ENCODE data around the gene SPACA7.
A peak's percentile ranks its signal among the peaks of the same experiment; 100 is the strongest.
"Not testable (repeated sequence)": the region's sequence is repeated elsewhere in the genome, so short reads cannot be mapped to it uniquely, and the experiment has no call there.

SPACA7 gene

DNA sequence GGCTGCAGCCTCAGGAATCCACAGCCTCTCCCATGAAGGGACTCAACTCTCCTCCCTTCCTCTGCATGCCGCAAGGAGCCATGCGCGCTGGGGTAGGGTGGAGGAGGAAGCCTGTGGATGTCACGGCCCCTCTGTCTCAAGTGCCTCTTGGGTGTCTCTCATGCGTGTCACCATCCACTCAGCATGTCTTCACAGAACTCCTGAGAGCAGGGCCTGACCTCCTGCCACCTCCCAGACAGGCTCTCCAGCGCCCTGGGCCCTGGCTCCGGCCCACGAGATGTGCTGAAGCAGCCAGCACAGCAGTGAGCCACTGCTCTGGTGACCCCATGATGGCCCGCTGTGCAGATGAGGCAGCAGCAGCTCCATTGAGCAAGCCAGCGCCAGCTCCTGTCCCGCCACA lies 25.9 kb upstream of the SPACA7 start:
- no peak for DNase-seq (ENCODE audit: low spot score)

GRCh38 chr13:112351825-112352224 lies 24.3 kb upstream of the SPACA7 start:
- DNase-seq (ENCODE audit: low spot score), result no peak

GRCh38 chr13:112353856-112354255 lies 22.3 kb upstream of the SPACA7 start:
- DNase-seq (ENCODE audit: low spot score), result no peak

GRCh38 chr13:112354330-112355273 lies 21.6 kb upstream of the SPACA7 start:
- no peak for DNase-seq (ENCODE audit: low spot score)

DNA sequence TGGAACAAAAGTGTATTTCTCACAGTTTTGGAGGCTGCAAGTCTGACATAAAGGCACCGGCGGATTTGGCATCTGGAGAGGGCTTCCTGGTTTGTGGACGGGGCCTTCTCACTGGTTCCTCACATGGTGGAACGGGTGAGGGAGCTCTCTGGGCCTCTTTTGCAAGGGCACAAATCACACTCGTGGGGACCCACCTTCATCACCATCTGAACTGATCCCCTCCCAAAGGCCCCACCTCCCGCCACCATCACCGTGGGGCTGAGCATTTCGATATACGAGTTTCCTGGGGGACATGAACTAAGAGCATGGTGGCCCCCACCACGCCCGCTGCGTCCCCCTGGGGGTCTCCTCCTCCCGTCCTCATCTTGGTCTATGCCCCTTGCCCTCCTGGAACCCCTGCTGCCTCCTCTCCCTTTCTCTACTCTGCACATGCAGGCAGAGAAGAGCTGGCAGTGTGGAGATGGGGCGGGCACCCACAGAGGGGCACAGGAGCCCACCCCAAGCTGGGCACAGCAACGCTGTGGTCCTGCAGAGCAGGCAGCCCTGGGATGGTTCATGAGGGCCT lies 20.8 kb upstream of the SPACA7 start:
- no peak for DNase-seq (ENCODE audit: low spot score)

DNA sequence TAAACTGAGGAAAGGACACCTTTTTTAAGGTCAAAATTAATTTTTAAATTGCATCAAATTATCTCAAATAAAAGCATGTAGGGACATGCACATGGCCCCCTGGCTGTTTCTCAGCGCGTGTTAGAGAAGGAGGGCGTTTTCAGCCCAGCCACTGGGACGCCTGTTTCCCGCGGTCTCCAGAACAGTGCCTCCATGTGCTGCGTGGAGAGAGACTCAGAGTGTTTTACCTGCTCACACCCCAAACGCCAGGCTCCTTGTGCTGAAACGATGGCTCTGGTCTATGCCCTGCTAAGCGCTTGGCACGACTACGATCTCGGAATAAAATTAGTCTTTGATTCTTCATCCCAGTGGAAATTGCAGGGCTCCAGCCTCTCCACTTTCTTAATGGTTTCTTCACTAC lies 20.0 kb upstream of the SPACA7 start:
- DNase-seq (ENCODE audit: low spot score), result no peak

DNA sequence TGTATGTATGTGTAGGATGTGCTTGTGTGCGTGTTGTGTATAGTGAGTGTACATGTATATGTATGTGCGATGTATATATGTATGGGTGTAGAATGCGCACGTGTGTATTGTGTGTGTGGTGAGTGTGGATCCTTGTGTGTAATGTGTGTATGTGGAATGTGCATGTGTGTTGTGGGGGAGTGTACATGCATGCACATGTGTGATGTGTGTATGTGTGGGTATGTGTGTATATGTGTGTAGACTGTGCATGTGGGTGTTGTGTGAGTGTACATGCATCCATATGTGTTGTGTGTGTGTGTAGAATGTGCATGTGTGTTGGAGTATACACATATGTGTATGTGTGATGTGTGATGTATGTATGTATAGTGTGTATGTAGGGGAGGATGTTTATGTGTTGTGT lies 18.0 kb upstream of the SPACA7 start:
- DNase-seq (ENCODE audit: low spot score), result no peak

- no peak for DNase-seq (ENCODE audit: low spot score)
Measured at GRCh38 chr13:112362021-112362420, 14.1 kb upstream of the SPACA7 start.

DNA sequence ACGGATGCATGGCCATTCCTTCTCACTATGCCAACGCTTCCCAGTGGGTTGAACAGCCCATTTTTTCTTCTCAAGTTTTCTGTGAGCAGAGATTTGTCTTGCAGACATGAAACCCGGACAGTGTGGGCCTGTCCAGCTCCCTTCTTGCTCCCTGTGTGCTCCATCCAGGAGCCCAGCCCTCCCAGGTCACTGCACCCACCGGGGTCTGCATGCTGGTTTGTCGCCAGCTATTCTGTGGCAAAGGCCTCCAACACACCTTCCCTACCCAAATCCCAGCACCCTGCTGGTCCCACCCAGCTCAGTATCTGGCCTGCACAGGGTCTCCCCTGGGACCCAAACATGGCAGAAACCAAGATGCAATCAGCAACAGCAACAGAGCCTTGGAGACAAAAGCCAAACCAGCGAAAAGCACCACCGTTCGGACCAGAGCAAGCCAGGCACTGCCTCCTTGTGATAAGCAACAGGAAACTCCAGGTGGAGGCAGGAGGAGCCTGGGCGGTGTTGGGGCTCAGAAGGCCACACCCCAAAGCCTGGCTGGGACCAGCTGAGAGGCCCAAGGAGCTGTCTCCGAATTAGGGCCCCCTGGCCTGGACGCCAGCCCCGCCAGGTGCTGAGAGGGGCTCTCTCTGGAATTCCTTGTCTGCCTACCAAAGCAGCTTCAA lies 12.2 kb upstream of the SPACA7 start:
- no peak for DNase-seq (ENCODE audit: low spot score)

DNA sequence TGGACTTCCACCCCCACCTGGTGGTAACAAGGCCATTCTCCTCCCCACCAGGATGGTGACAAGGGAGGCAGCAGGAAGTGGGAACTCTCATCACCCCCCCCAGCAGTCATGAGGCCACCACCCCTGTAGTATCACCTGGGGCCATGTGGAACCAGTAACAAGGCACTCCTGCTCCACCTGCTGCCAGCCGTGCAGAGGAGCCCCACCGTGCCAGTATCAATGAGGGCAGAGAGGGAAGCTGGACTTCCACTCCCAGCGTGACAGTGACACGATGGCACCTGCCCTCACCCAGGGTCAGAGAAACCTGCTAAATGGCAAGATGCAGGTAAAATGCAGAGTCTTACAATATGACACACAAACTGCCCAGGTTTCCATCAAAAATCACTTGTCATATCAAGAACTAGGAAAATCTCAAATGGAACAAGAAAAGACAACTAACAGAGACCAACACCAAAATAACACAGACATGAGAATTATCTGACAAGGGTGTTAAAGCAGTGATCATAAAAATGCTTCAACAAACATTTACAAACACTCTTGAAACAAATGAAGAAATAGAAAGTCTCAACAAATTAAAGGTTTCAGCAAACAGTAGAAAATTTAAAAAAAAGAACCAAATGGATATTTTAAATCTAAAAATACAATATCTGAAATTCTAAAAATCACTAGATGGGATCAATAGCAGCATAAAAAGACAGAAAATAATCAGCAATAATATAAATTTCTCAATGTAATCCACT lies 9.1 kb upstream of the SPACA7 start:
- no peak for DNase-seq (ENCODE audit: low spot score)

GRCh38 chr13:112368883-112369282 lies 7.3 kb upstream of the SPACA7 start:
- DNase-seq (ENCODE audit: low spot score), result no peak

- DNase-seq (ENCODE audit: low spot score), result no peak
Measured at GRCh38 chr13:112370311-112370710, 5.8 kb upstream of the SPACA7 start.

GRCh38 chr13:112374271-112374670 lies 1.9 kb upstream of the SPACA7 start:
- DNase-seq (ENCODE audit: low spot score), result no peak

DNA sequence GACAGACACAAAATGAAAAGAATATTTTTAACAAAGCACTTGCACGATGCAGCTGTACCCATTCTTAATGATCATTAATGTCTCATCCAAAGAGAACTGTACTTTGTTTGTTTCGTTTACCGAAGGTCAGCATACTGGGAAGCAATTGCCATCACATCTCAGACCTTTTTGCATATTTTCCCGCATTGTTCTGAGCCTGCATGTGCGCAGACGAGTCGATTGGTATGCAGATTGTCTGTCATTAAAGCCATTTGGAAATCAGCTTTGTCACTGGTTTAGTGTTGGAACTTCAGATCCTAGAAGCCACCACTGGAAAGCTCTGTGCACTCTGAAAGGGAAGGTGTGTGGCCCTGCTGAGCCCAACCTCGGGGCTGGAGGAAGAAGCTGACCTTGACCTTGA lies 15.6 kb downstream of the SPACA7 start:
- DNase-seq (ENCODE audit: low spot score), result no peak

GRCh38 chr13:112392719-112393118 lies 16.6 kb downstream of the SPACA7 start:
- DNase-seq (ENCODE audit: low spot score), result no peak

DNA sequence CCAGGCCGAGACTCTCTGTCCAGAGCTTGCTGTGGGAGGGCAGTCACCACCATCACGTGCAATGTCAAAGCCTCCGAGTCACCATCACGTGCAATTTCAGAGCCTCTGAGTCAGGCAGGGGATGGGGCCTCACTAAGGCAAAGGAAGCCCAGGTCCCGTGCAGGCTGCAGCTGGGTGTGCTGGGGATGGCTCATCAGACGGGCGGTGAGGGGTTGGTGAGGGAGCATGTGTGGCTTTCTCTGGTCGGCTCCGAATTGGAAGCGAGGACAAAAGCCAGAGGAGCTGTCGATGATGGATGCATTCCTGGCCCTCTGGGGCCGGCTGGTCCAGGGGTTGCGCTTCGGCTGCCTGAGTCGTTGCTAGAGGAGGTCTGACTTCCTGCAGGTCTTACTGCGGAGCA lies 18.9 kb downstream of the SPACA7 start:
- peak; percentile 29 for DNase-seq (ENCODE audit: low spot score)

DNA sequence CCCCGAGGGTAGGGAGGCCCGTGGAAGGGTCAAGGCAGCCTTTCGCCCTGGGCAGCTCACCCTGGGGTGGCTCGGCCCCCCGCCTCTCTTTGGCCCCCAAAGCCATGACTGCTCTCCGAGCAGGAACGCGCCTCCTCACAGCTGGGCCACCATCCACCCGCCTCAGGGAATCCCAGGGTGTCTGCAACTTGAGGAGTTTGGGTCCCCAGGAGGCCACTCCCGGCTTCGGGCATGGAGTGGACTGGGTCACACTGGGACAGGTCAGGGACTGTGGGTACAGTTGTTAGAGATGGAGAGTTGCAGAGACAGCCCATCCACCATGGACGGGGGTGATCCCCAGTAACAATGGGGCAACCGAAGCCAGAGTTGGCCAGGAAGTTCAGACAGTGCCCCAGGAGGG lies 19.8 kb downstream of the SPACA7 start:
- DNase-seq (ENCODE audit: low spot score), result not testable (repeated sequence)

DNA sequence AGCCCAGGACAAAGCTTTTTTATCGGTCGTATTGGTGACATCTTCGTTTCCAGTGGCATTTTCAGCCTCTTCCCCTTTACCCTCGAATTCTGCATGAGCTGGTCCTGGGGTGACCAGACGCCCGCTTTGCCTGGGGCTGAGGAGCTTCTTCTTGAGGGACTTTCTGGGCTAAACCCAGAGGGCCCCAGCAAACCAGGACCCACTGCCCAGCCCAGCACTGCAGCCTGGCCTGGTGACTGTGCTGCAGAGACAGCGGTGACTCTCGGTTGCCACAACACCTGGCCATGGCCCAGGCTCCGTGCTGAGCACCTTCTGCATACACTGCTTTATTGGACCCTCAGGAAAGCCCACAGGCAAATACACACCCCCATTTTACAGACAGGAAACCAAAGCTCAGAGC lies 21.0 kb downstream of the SPACA7 start:
- DNase-seq (ENCODE audit: low spot score), result no peak

- not testable (repeated sequence) for DNase-seq (ENCODE audit: low spot score)
Measured at GRCh38 chr13:112398347-112398746, 22.2 kb downstream of the SPACA7 start.

DNA sequence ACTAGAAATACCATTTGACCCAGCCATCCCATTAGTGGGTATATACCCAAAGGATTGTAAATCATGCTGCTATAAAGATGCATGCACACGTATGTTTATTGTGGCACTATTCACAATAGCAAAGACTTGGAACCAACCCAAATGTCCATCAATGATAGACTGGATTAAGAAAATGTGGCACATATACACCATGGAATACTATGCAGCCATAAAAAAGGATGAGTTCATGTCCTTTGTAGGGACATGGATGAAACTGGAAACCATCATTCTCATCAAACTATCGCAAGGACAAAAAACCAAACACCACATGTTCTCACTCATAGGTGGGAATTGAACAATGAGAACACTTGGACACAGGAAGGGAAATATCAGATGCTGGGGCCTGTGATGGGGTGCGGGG lies 33.7 kb downstream of the SPACA7 start:
- not testable (repeated sequence) for DNase-seq (ENCODE audit: low spot score)

DNA sequence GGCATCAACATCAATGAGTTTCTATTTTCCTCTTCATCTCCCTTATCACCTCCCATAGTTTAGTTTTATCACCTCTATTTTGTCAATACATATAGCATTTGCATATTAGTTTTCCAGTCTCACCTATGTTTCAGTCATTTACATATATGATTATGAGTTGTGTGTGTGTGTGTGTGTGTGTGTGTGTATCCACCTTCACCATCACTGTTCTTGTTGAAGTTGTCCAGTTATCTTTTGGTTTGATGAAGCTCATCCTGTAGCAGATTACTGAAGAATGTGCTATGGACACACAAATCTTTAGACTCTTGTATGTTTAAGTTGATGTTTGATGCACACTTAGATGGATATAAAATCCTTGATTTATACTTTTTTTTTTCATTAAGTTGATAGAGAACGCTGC lies 40.5 kb downstream of the SPACA7 start:
- no peak for DNase-seq (ENCODE audit: low spot score)

DNA sequence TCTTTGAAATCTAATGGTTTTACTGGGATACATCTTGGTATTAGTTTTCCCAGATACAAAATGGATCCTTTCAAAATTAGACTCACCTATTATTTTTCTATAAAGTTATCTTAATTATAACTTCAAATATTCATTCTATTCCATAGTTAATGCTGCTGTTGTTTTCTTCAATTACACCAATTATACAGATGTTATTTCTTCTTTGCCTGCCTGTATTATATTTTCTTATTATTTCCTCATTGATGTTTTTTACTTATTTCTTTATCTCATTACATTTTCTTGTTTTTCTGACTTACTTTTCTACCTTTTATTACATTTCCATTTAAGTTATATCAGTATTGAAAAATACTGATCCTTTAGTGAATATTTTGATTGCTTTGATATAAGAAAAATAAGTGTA lies 40.9 kb downstream of the SPACA7 start:
- no peak for DNase-seq (ENCODE audit: low spot score)
